Stimulated activated naive CD4-positive, alpha-beta T cell treated with Interleukin-2 at 50 U/mL for 16 hours (primary cell): ENCODE data around the gene RELT.
"Not testable (repeated sequence)": the region's sequence is repeated elsewhere in the genome, so short reads cannot be mapped to it uniquely, and the experiment has no call there.

Experiments used
- DNase-seq: peaks from one replicate; lab custom pipeline; 2025; lab: John Stamatoyannopoulos, UW

Gene RELT

DNA sequence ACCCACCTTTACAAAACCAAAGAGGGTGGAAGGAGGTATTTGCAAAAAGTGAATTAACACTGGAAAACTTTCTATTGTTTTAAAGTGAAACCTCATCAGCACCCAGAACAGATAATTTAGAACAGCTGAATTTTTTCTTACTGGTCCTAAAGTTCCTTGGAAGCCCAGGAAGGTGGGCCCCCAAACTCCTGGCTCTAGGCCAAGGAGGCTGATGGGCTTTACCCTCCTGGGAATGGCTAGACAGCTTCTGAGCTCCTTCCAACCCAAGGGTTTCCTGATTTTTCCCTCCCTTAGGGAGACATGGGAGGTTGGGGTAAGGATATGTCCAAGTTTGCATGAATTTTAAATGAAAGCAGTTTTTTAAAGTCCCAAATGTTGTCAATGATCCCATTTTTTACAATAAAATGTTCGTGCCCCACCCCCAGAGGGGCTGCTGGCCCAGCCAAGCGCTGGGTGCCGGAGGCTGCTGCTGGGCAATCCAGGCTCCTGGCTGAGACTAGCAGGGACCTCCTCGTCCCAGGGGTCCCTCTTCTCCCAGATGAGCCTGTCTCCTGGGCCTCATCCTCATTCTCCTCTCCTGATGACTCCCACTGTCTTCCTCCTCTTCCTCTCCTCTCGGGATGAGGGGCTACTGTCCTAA is 28.4 kb downstream of the RELT start:
- no peak for DNase-seq

DNA sequence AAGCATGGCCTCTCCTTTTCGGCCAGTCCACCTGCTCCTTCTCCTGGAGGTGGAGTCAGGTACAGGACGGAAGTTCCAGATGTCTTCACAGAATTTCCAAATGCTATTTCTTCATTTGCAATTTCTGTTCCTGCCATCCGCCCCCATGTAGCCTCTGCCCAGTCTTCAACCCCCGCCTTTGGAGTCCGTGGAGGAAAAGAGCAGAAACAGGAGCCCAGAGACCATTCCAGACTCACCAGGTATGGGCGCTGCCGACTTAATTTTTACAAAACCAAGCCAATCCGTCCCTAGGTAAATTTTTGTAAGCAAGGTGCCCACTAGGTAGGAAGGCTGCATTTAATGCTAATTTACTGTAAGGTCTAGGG is 28.9 kb downstream of the RELT start:
- no peak for DNase-seq

DNA sequence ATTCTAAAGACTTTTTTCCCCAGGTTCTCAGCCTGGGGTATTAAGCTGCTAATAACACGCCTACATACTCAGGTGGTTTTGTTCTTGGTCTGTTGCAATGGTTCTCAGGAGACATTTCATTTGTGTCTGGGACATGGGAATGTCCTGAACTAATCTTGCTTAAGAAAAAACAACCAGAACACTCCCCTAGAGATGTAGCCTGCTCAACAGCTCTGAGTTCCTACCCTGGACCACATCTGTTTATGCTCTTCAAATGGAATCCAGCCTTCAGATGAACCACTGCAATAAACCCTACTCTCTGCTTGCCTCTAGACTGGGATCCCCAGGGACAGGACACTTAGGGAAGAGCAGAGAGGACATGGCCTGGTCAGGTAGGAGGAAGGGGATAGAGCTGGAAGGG is 29.9 kb downstream of the RELT start:
- DNase-seq: no peak

DNA sequence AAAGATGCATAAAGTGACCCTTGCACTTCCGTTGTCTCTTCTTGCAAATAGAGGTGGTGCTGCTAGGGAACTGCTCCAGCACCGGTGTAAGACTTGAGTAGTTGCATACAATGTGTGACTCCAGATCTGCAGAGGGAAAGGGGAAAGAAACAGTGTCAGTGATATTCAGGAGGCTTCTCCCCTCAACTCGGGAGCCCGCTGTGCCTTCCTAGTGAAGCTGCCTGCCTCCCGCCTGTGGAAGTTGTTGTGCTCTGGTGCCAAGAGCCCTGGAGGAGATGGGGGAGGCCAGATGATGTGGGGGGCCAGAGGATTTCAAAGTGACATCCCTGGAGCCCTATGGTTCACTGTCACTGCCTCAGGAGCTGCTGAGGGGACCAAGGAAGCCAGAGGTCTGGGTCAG is 30.4 kb downstream of the RELT start:
- DNase-seq: no peak

DNA sequence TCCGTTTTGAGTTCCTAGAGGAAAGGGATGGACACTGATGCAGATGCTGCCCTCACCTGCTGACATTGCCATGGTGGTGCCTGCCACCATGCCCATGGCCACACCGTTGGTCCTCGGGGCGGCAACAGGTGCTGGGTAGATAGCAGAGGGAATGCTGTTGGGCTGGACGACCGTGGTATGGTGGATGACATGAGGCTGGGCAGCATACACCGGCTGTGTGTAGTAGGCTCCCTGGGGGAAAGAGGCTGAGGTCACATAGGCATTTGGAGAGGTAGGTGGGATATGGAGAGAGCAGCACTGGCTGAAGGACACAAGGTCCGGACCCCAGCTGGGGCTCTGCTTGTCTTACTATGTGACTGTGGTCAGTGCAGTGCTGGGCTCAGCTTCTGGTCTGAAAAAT is 33.2 kb downstream of the RELT start:
- no peak for DNase-seq

DNA sequence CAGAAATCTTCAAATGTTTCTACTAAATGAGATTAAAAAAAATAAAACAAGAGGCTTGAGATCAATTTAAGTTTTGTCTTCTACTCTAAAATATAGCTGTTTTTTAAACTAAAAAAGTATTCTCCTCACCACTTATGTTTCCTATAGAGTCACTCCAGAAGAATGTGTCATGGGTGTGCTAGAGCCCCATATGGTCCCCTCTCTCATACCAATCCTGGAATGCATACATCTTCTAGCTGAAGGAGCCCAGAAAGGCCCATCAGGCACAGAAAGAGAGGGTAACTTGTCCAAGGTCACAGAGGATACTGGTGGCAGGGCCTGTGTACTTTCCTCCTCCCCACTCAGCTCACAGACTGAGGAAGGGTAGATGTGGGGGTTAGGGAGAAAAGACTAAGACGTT is 34.4 kb downstream of the RELT start:
- no peak for DNase-seq

DNA sequence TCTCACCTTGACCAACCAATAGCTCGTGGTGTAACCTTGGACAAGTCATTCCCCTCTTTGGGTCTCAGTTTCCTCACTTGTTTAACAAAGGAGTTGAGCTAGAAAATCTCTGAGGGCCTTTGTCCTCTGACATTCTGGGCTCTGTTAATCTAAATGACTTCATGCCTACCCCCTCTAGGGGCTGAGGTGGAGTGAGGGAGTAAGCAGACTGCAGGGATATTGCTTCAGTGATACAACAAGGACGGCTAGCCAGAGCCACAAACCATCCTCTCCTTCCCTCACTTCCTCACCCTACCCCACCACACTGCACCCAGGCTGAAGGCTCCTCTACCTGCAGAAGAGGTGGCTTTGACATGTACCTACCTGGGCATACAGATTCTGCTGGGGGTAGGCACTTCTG is 34.8 kb downstream of the RELT start:
- DNase-seq: no peak

DNA sequence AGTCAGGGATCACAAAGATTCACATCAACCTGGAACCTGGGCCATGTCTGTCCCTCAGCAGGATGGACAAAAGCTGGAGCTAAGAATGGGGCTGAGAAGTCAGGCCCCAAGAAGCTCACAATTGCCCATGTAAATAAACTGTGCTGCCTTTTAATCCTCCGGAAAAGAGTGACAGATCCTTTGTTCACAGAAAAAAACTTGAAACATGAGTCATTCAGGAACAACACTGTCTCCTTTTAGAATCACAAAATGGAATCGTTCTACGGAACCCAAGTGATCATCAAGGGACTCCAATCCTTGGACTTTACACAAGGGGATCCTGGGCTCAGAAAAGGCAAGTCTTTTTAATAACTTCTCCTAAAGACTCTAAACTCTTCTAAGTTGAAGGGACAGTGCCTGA is 36.1 kb downstream of the RELT start:
- no peak for DNase-seq

DNA sequence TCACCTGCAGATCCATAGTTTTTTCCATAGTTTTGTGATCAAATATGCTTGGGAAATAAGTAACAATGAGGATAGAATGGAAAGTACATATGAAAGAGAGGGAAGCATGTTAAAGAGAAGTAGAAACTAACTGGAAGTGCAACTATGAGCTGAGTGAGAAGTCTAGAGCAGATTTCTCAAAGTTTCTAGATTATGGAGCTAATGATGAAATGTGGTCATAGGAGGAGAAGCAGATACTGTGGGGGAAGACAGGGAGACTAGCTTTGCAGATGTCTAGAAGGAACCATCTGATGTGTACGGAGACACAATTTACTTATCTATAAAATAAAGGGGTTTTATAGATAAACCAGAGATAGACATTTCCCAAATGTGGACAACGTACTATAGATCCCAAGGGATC is 37.1 kb downstream of the RELT start:
- DNase-seq: no peak

DNA sequence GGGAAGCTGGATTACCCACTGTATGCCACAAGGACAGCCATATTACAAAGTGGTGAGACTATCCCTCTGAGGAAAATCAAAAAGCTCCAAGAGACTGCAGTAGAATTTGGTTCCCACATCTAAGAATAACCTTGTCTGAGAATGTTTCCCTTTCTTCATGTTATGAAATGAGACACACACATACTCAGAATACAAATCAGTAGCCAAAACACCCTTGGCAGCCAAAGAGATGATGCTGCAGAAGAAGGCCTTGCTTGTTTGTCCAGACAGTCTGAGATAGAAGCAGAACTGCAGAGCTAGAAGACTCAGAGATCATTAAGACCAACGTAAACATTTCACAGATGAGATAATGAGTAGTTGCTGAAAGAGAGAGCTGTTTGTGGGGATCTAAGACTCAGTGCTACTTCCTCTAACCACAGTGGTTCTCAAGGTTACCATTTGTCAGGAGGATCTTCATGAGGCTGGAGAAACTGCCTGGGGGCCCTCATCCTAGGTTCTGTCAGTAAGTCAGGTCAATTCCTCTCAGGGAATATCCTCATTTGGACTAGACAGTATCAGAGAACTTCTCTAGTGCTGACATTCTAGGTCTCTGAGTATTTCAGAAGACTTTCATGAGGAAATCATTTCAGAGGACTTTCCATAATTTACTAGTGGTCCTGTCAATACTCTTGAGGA is 38.9 kb downstream of the RELT start:
- DNase-seq: no peak

DNA sequence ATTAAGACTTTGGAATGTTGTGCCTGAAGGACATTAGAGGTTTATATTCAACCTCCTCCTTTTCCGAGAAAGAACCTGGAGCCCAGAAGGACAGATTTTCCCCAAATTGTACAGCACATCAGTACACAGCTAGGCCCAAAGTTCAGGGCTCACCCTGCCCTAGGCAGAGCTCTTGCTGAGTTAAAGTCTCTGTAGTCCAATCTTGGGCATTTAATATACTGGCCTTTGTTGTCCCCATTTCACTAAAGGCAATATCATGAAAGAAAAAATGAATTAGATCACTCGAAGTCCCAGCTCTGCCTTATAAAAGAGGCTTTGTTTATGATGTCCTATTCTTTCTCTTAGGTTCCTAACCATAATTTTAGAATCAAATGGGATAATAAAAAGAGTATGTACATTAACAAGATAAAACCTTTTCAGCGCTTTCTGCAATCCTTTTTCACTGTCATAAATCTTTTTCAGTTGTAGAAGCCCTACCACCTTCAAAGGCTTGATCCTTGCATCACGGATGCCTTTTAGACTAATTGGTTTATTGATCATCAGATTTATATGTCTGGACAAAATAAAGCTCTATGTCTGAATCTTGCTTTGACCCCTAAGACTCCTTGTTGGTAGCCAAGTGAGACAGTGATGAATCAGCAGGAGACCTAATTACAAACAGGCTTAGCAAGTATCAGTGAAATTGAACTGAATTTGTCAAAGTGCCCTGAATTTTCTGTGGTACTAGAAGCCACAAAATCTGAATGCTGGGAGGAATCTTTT is 39.8 kb downstream of the RELT start:
- no peak for DNase-seq

DNA sequence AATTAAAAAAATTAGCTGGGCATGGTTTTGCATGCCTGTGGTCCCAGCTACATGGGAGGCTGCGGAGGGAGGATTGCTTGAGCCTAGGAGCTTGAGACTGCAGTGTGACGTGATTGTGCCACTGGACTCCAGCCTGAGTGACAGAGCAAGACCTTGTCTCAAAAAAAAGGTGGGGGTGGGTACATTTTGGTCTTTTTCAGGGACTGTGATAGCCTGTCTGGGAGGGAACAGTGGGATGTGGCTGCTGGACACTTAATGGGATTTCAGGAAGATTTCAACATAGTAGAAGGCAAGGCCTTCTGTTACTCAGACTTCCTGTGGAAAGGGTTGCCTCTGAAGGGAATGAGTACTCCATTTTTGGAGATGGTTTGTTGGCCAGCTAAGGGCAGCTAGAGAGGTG is 40.6 kb downstream of the RELT start:
- no peak for DNase-seq

DNA sequence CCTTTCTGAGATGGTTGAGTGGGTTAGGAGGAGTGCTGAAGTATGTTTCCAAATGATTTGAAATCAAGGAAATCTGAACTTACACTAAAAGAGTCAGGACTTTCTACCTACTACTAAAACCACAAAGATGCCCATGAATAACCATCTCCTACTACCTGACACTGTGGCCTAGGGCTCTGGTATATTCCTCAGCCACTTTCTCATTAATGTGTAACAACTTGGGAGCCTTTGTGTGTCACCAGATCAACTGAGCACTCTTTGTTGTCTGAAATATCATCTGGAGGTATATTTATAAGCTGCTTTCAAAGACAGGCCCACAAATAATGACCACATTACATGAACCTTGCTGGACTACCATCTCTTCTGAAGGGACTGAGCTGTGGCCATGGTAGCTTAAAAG is 43.9 kb downstream of the RELT start:
- DNase-seq: no peak

DNA sequence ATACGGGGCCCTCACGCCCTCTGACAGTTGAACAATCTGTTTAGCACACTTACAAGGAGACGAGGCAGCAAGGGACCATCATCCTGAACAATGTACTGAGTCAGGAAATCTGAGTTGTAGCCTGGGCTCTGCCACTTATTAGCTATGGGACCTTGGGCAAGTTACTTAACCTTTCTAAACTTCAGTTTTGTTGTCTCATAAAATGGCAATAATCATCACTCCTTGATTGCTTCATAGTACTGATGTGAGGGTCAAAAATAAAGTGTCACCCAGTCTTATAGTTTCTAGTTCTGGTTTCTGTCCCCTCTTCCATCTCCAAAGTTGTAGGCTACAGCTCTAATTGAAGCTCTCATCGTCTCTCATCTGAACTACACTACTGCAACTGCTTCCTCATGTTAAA is 46.7 kb downstream of the RELT start:
- no peak for DNase-seq

DNA sequence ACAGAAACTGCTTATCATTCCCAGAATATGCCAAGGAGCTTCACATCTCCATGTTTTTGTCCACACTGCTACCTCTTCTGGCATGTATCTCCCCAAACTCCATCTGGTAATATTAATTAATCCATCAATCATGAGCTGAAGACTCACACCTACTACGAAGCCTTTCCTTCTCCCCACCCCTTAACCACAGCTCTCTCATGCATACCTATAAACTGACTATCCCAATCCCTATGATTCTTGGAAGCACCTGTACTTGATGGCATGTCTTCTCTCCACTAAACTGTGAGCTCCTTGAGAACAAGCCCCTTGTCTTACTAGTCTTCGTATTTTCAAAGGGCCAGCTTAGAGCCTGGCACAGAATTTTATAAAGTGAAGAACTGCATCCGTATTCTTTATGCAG is 47.3 kb downstream of the RELT start:
- DNase-seq: no peak

DNA sequence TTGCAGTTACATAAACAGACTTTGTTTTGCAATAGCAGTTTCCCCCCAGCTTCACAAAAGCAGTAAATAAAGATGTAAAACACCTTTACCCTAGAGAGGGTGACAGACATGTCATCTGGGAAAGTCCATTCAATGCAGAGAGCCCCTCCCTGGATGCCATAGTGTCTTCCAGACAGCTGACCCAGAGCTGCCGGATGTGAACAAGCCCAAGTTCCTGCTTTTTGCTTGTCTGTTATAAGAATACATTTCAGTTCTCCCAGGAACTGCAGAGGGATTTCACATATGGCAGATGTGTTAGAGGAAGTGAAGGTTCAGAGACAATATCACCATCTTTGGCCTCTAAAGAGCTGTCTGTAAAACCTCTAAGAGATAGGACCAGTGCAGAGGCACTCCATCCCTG is 48.9 kb downstream of the RELT start:
- no peak for DNase-seq

DNA sequence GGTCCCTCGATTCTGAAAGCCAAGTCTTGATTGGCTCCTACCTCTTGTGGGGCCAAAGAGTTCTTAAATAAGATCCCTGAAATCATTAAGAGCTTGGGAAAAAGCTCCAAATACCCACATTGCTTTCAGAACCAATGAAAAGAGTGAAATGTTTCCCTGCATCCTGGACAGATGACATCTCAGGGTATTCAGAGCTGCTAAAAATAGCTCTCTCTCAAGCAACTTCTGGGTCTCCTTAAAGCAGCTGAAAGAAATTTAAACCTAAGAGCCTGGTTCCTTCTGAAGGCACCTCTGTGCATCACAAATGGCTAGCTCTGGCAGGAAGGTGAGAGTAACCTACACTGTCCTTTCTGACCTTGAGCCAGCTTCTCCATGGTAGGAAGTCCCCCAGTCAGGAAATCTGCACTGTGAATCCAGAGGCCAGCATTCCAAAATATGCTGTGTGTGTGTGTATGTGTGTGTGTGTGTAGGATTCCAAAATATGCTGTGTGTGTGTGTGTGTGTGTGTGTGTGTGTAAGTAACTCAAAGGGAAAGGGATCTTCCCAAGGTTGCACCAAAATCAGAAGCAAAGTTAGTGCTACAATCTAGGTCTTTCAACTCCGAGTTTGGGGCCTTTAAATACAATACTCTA is 50.1 kb downstream of the RELT start:
- DNase-seq: no peak

DNA sequence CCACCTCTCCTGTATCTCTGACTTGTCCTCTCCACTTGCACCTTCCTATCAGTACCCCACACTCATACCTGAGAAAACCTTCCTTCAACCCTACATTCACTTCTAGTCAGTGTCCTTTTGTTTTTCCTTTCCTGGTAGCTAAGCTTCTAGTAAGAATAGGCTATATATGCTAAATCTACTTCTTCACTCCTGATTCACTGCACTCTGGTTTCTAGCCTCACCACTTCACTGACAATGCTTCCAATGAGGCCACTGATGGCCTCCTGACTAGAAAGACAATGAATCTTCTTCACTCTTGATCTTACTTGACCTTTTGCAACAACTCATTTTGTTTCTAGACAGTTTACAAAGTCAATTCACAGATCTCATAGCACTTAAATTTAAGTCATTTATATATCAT is 52.0 kb downstream of the RELT start:
- DNase-seq: no peak

DNA sequence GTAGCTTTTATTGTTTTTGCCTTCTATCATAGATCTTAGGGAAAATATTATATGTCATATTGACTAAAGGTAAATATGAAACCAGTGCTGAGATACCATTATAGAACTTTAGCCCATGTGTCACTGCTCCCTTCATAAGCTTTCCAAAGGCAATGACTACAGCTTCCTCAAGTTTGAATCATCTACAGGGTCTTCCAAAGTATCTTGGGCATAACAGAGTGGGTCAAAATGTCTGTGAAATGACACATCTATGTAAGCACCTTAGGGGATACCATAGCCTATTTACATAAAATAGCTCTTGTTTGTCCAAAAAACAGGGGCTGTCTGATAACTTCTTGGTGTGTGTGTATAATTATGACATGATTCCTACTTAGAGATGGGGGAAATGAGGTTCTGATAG is 52.5 kb downstream of the RELT start:
- DNase-seq: no peak

DNA sequence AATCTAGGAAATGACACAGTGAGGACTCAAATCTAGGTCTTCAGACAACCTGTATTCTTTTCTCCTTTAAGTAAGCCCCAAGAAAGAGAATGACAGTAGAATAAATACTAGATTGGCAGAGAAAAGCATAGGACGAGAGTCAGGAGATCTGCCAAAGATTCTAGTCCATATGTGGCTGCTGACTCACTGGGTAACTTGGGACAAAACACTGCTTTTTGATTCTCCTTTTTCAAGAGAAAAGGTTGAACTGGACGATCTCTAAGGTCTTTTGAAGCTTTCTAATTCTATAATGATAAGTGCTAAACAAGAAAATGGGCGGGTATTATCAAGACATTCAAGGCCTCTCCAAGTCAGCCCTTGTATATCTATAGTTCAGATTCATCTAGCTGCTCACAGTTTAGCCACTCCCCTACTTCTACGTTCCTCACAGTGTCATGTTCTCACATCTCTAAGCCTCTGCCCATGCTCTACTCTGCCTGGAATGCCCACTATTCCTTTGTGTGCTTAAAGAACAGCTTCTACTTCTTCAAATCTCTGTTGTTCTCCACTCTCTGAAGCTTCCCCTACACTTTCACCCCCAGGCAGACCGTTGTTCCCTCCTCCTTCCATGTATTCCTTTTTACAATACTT is 53.0 kb downstream of the RELT start:
- DNase-seq: no peak

DNA sequence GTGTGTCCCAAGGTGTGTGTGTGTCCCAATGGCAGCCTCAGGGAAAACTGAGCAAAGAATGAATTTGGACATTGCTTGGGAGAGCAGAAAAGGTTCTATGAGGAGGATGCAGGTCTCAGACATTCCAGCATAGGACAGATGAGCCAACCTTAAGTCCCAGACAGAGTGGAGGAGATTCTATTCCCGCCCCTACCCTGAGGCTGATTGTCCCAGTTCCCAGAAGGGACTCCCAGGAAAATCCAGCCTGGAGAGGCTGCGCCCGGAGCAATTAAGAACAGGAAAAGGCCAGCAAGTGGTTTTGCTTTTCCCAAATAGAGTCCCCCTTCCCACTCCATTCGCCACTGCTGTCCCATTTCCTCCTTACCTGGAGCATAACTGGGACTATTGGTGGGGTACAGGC is 54.1 kb downstream of the RELT start:
- DNase-seq: no peak

DNA sequence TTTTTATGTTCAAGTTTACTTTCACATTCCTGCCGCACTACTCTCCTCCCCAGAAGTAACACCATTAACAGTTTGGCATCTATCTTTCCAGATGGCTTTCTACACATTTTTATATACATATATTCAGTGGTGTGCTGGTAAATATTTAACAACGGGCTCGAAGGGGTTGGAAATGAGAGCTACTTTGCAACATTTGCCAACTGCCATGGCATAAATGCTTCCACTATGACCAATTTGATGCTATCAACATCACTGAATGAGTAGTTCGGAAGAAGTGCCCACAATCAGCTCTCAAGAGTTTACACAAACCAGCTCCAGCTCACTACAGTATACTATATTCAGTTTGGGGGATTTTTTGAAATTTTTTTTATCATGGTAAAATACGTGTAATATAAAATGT is 55.2 kb downstream of the RELT start:
- DNase-seq: no peak

DNA sequence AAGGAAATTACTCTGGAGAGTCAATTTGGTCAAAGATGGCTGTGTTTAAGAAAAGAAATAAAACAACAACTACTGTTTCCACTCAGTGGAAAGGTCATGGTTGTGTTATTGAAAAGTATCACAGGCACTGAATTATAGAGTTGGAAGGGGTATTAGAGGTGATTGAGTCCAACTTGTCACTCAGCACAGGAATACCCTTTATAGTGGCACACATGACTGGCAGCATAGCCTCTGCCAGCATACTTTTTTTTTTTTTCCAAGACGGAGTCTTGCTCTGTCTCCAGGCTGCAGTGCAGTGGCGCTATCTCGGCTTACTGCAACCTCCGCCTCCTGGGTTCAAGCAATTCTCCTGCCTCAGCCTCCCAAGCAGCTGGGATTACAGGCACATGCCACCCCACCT is 60.7 kb downstream of the RELT start:
- DNase-seq: not testable (repeated sequence)
